NB4 (cell line): Measurements from ENCODE around the gene APOBEC3B.

ENCODE experiments used
- POLR2A ChIP-seq: IDR thresholded peaks from 2 replicates; pipeline ENCODE4 v1.6.1; 2011; ENCODE audit warnings: mild to moderate bottlenecking; ENCODE audit not compliant: insufficient read length; ENCODE audit errors: extremely low read depth
- TF ChIP-seq, protein P1 (sequence below): IDR thresholded peaks from one replicate; pipeline ENCODE4 v1.5.1; 2012; ENCODE audit warnings: low read depth, low read length

DNA sequence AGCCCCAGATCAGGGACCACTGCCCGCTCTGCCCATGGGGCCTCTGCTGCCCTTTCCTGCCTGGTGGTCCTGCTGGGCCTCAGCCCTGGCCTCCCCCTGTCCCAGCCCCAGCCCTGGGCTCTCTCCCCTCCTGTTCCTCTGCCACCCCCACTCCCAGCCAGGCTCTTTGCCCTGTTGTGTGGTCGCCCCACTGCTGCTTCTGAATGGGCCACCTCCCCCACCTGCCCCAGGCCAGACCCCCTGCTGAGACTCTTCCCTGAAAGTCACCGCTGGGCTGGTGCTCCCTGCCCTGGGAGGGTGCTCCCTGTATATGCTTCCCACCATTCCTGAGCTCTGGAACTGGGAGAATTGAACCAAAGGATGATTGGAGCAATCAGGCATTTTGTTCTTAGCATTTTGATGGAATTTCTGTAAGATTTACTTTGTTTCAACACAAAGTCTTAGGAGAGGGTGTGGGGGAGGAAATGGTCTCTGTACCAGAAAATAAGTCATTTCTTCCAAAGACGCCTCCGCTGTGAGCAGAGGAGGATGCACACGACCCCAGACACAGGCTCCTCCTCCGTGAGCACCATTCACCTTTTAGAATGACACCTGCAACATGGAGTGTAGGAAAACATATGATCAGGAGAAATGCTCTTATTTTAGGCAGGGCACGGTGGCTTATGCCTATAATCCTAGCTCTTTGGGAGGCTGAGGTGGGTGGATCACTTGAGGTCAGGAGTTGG, 5.2 kb downstream of the APOBEC3B start:
- TF ChIP-seq, protein P1, sequence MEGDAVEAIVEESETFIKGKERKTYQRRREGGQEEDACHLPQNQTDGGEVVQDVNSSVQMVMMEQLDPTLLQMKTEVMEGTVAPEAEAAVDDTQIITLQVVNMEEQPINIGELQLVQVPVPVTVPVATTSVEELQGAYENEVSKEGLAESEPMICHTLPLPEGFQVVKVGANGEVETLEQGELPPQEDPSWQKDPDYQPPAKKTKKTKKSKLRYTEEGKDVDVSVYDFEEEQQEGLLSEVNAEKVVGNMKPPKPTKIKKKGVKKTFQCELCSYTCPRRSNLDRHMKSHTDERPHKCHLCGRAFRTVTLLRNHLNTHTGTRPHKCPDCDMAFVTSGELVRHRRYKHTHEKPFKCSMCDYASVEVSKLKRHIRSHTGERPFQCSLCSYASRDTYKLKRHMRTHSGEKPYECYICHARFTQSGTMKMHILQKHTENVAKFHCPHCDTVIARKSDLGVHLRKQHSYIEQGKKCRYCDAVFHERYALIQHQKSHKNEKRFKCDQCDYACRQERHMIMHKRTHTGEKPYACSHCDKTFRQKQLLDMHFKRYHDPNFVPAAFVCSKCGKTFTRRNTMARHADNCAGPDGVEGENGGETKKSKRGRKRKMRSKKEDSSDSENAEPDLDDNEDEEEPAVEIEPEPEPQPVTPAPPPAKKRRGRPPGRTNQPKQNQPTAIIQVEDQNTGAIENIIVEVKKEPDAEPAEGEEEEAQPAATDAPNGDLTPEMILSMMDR = no peak
- TF ChIP-seq POLR2A = no peak
